Measurements from ENCODE around the gene SPAG6. TPM values are rescaled to one million over a fixed set of nuclear protein-coding genes. Genes with fewer than 3 reads are reported as not detected.

The SPAG6 gene
- total RNA-seq, 2 experiments from 2014 or later = not detected

- ChIA-PET POLR2A (no interaction called here), CTCF (interaction anchor here (0.9 kb wide), 1 partner anchor 15 kb away, joined by 3 read pairs; no protein-coding TSS in a partner anchor)
- Mint-ChIP-seq H3K4me1 (ENCODE audit: low read depth) (peaks cover 51% of the 10 kb centered on the region), H3K36me3 (ENCODE audit: low read depth) (peaks cover 2% of the 10 kb centered on the region), H3K27me3 (peaks cover 5% of the 10 kb centered on the region), H3K4me3 (no peak overlapping the region), H3K27ac (no peak overlapping the region), H3K9me3 (no peaks in the 10 kb centered on the region)
- DNase-seq (no peak), ATAC-seq (no peak)
- intact Hi-C loops (cut with micrococcal nuclease) = loop anchor here (10.0 kb wide), 2 partner anchors 70 to 430 kb away; partner anchors contain the start of gene DNAJC1
- no peak for TF ChIP-seq CTCF (IDR thresholded peaks at IDR 0.05)
Measured at GRCh38 chr10:22434521-22434920, 89.2 kb downstream of the SPAG6 start.

- CTCF ChIA-PET = no interaction called here
Measured at GRCh38 chr10:22435650-22436049, 90.4 kb downstream of the SPAG6 start.

GRCh38 chr10:22436526-22436892 is 91.2 kb downstream of the SPAG6 start:
- Mint-ChIP-seq H3K27me3 (no peaks in the 10 kb centered on the region), H3K4me3 (peak overlapping the region; percentile 88), H3K36me3 (ENCODE audit: low read depth) (peaks cover 2% of the 10 kb centered on the region), H3K9me3 (no peaks in the 10 kb centered on the region), H3K27ac (peak overlapping the region; percentile 64), H3K4me1 (ENCODE audit: low read depth) (peaks cover 47% of the 10 kb centered on the region)
- intact Hi-C loops (cut with micrococcal nuclease) = loop anchor here (5.0 to 10.0 kb wide), 3 partner anchors 72 to 432 kb away; partner anchors contain the start of genes BMI1 and DNAJC1
- ChIA-PET POLR2A (interaction anchor here (0.6 to 3.2 kb wide), 14 partner anchors 9 to 245 kb away, joined by 3 to 15 read pairs (median 4); partner anchors contain the start of gene COMMD3), CTCF (interaction anchor here (1.2 kb wide), 1 partner anchor 67 kb away, joined by 3 read pairs; no protein-coding TSS in a partner anchor)
- ATAC-seq (peak; percentile 55), DNase-seq (peak; percentile 49)
- no peak for TF ChIP-seq CTCF (IDR thresholded peaks at IDR 0.05)

More at GRCh38 chr10:22435650-22436049, 90.4 kb downstream of the SPAG6 start:
- H3K27me3 Mint-ChIP-seq = no peaks in the 10 kb centered on the region
- intact Hi-C loops (cut with micrococcal nuclease) = loop anchor here (5.0 to 10.0 kb wide), 3 partner anchors 71 to 431 kb away; partner anchors contain the start of genes BMI1 and DNAJC1
- H3K4me1 Mint-ChIP-seq (ENCODE audit: low read depth) = peaks cover 47% of the 10 kb centered on the region
- no peak for ATAC-seq
- POLR2A ChIA-PET = interaction anchor here (1.0 to 3.2 kb wide), 3 partner anchors 120 to 207 kb away, joined by 3 to 15 read pairs (median 13); partner anchors contain the start of gene COMMD3
- H3K36me3 Mint-ChIP-seq (ENCODE audit: low read depth) = peaks cover 2% of the 10 kb centered on the region
- peak overlapping the region; percentile 7 for H3K27ac Mint-ChIP-seq
- peak overlapping the region; percentile 7 for H3K4me3 Mint-ChIP-seq
- DNase-seq = peak; percentile 23
- H3K9me3 Mint-ChIP-seq = no peaks in the 10 kb centered on the region
- TF ChIP-seq CTCF (IDR thresholded peaks at IDR 0.05) = no peak

- ChIA-PET CTCF (interaction anchor here (1.2 kb wide), 1 partner anchor 67 kb away, joined by 3 read pairs; no protein-coding TSS in a partner anchor), POLR2A (interaction anchor here (0.6 to 3.2 kb wide), 19 partner anchors 9 to 434 kb away, joined by 3 to 15 read pairs (median 3); partner anchors contain the start of gene COMMD3)
- TF ChIP-seq CTCF (IDR thresholded peaks at IDR 0.05) = no peak
- H3K9me3 Mint-ChIP-seq = no peaks in the 10 kb centered on the region
- DNase-seq = peak; percentile 89
- H3K36me3 Mint-ChIP-seq (ENCODE audit: low read depth) = peaks cover 2% of the 10 kb centered on the region
- H3K4me1 Mint-ChIP-seq (ENCODE audit: low read depth) = peaks cover 47% of the 10 kb centered on the region
- peak; percentile 86 for ATAC-seq
- no peaks in the 10 kb centered on the region for H3K27me3 Mint-ChIP-seq
- H3K4me3 Mint-ChIP-seq = peak overlapping the region; percentile 88
- intact Hi-C loops (cut with micrococcal nuclease) = loop anchor here (5.0 to 10.0 kb wide), 3 partner anchors 72 to 432 kb away; partner anchors contain the start of genes BMI1 and DNAJC1
- peak overlapping the region; percentile 95 for H3K27ac Mint-ChIP-seq
Measured at GRCh38 chr10:22436893-22437619, 91.8 kb downstream of the SPAG6 start.

Measured in activated CD8-positive, alpha-beta T cell treated with anti-CD3 and anti-CD28 coated beads for 36 hours (primary cell).